DOHH2 (cell line): Measurements from ENCODE around the gene KAT6B.

Experiments used
- H3F3A ChIP-seq: fragments of 200-600 bp; sonication (generic), shearing (Covaris generic); 2 replicates; pipeline ENCODE4 v1.6.0; 2016; ENCODE audit warnings: antibody characterized with exemption, mild to moderate bottlenecking; ENCODE audit not compliant: control insufficient read depth, insufficient read depth
- H3K27ac ChIP-seq: fragments of 200-600 bp; sonication (generic); 2 replicates; pipeline ENCODE4 v1.5.1; 2014; ENCODE audit warnings: low read depth, mild to moderate bottlenecking, low read length, moderate library complexity
- H3K27me3 ChIP-seq: fragments of 200-600 bp; sonication (generic); 2 replicates; pipeline ENCODE4 v1.6.1; 2014; ENCODE audit warnings: mild to moderate bottlenecking, low read length, mixed read lengths; ENCODE audit not compliant: control insufficient read depth
- H3K36me3 ChIP-seq: fragments of 200-600 bp; sonication (generic); 2 replicates; pipeline ENCODE4 v1.6.1; 2014; ENCODE audit warnings: mild to moderate bottlenecking, low read length, moderate library complexity, mixed read lengths; ENCODE audit not compliant: control insufficient read depth
- H3K4me1 ChIP-seq: fragments of 200-600 bp; sonication (generic); 2 replicates; pipeline ENCODE4 v1.6.1; 2014; ENCODE audit warnings: mild to moderate bottlenecking, low read length, mixed read lengths; ENCODE audit not compliant: control insufficient read depth
- H3K4me2 ChIP-seq: fragments of 200-600 bp; sonication (generic); 2 replicates; pipeline ENCODE4 v1.6.0; 2014; ENCODE audit warnings: mild to moderate bottlenecking, low read length, moderate library complexity
- H3K4me3 ChIP-seq: fragments of 200-600 bp; sonication (generic); 2 replicates; pipeline ENCODE4 v1.5.1; 2014; ENCODE audit warnings: mild to moderate bottlenecking, low read length, mixed read lengths
- H3K79me2 ChIP-seq: fragments of 200-600 bp; sonication (generic); 2 replicates; pipeline ENCODE4 v1.6.1; 2014; ENCODE audit warnings: mild to moderate bottlenecking, low read length, mixed read lengths; ENCODE audit not compliant: control insufficient read depth
- H3K9me2 ChIP-seq: fragments of 200-600 bp; sonication (generic); replicated peaks from 2 replicates; pipeline ENCODE4 v1.6.1; 2014; ENCODE audit warnings: mild to moderate bottlenecking, low read length, mixed read lengths; ENCODE audit not compliant: control insufficient read depth
- H3K9me3 ChIP-seq: fragments of 200-600 bp; sonication (generic); 2 replicates; pipeline ENCODE4 v1.6.1; 2014; ENCODE audit warnings: antibody characterized with exemption, low read length, mixed read lengths; ENCODE audit not compliant: control insufficient read depth, insufficient read depth
- H4K20me1 ChIP-seq: fragments of 200-600 bp; sonication (generic); 2 replicates; pipeline ENCODE4 v1.6.0; 2014; ENCODE audit warnings: low read depth, mild to moderate bottlenecking, antibody characterized with exemption, low read length, moderate library complexity; ENCODE audit not compliant: control insufficient read depth, insufficient read depth
- EZH2phosphoT487 ChIP-seq: fragments of 200-600 bp; sonication (generic); IDR thresholded peaks from 2 replicates; pipeline ENCODE4 v1.6.1; 2017; ENCODE audit warnings: borderline replicate concordance, mild to moderate bottlenecking, antibody characterized with exemption, low read length, moderate library complexity, mixed read lengths
- TF ChIP-seq, protein P1 (sequence below): fragments of 200-600 bp; sonication (generic); IDR thresholded peaks from one replicate; pipeline ENCODE4 v1.5.1; 2014; ENCODE audit warnings: antibody characterized with exemption, mild to moderate bottlenecking, low read depth, low read length; ENCODE audit not compliant: poor library complexity, severe bottlenecking

KAT6B gene

DNA sequence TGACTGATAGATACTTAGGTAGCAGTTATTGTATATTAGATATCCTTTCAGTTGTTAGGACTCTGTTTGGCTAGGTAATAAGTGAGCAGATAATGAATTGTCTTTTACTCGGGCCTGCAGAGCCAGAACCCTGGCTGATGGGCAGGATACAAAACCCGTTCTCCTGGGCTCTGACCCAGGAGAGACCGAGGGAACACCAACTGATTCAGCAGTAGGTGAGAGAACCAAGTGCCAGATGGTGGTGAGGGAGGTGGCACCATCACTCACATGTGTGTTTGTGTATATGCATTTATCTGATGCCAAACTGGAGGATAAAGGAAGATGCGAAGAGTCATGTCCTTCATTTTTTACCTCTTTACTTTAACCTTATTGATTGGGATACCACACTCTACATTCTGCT, 169.4 kb downstream of the KAT6B start:
- no peak for TF ChIP-seq EZH2phosphoT487
- TF ChIP-seq, protein P1, sequence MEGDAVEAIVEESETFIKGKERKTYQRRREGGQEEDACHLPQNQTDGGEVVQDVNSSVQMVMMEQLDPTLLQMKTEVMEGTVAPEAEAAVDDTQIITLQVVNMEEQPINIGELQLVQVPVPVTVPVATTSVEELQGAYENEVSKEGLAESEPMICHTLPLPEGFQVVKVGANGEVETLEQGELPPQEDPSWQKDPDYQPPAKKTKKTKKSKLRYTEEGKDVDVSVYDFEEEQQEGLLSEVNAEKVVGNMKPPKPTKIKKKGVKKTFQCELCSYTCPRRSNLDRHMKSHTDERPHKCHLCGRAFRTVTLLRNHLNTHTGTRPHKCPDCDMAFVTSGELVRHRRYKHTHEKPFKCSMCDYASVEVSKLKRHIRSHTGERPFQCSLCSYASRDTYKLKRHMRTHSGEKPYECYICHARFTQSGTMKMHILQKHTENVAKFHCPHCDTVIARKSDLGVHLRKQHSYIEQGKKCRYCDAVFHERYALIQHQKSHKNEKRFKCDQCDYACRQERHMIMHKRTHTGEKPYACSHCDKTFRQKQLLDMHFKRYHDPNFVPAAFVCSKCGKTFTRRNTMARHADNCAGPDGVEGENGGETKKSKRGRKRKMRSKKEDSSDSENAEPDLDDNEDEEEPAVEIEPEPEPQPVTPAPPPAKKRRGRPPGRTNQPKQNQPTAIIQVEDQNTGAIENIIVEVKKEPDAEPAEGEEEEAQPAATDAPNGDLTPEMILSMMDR, result no peak
- no peak overlapping the region for H3K4me3 ChIP-seq
- no peak overlapping the region for H3K27ac ChIP-seq
- no peaks in the 10 kb centered on the region for H3F3A ChIP-seq
- H3K36me3 ChIP-seq, result peaks cover 9% of the 10 kb centered on the region
- H3K9me2 ChIP-seq, result no peaks in the 10 kb centered on the region
- no peaks in the 10 kb centered on the region for H4K20me1 ChIP-seq
- H3K79me2 ChIP-seq, result no peaks in the 10 kb centered on the region
- no peaks in the 10 kb centered on the region for H3K27me3 ChIP-seq
- no peaks in the 10 kb centered on the region for H3K9me3 ChIP-seq
- peaks cover 5% of the 10 kb centered on the region; the same call in 1 of the 2 replicates for H3K4me1 ChIP-seq
- no peak overlapping the region for H3K4me2 ChIP-seq

DNA sequence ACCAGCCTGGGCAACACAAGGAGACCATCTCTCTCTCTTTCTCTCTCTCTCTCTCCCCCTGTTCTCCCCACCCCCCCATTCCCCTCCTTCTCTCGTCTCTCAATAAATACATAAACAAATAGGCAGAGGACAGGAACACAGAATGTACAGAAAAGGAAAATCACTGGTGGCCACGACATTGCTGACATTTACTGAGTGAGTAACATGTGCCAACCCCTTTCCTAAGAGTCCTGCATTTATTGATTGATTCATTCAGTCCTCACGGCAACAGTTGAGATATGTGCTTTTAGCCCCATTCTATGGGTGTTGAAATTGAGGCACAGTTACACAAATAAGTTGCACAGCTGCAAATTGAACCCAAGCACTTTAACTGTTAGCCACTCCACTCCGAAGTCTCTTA, 170.8 kb downstream of the KAT6B start:
- no peak overlapping the region for H3K27ac ChIP-seq
- H3K27me3 ChIP-seq, result no peaks in the 10 kb centered on the region
- peaks cover 5% of the 10 kb centered on the region; the same call in 1 of the 2 replicates for H3K4me1 ChIP-seq
- H4K20me1 ChIP-seq, result no peaks in the 10 kb centered on the region
- no peaks in the 10 kb centered on the region for H3F3A ChIP-seq
- no peaks in the 10 kb centered on the region for H3K79me2 ChIP-seq
- H3K36me3 ChIP-seq, result peaks cover 9% of the 10 kb centered on the region
- no peak overlapping the region for H3K4me2 ChIP-seq
- no peaks in the 10 kb centered on the region for H3K9me2 ChIP-seq
- H3K4me3 ChIP-seq, result no peak overlapping the region
- H3K9me3 ChIP-seq, result no peaks in the 10 kb centered on the region
- TF ChIP-seq EZH2phosphoT487, result no peak
- TF ChIP-seq, protein P1, result no peak

DNA sequence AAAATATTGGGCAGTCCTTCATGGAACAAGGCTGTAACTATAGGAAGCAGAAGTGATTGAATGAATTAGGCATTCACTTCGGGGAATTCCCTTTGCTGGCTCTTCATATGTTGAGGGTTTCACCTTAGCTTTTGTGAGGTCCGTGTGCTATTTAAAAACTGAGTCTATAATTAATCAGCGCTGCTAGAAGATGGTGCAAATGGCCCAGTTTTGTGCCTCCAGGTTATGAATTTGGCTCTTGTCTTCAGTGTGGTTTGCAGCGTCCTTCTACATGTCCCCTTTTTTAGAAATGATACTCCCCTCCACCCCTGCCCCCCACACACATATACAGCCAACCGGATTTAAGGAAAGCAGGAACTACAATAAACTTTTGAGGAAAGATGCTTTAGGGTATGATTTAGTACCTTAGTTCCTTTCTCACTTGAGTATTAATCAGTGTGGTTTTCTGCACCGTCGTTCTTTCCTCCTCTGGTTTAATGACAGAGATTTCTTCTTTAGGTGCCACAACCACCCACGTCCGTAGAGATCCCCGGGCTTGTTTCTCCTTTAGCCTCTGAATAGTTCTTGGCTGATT, 174.4 kb downstream of the KAT6B start:
- Histone ChIP-seq H3K27ac (no peak overlapping the region), H3K79me2 (no peaks in the 10 kb centered on the region), H3K4me3 (no peak overlapping the region), H3K9me2 (no peaks in the 10 kb centered on the region), H3K4me2 (no peak overlapping the region), H3F3A (no peaks in the 10 kb centered on the region), H3K36me3 (peaks cover 3% of the 10 kb centered on the region; the same call in 1 of the 2 replicates), H3K9me3 (no peaks in the 10 kb centered on the region), H3K27me3 (no peaks in the 10 kb centered on the region), H3K4me1 (peaks cover 5% of the 10 kb centered on the region; the same call in 1 of the 2 replicates), H4K20me1 (no peaks in the 10 kb centered on the region)
- no peak for TF ChIP-seq EZH2phosphoT487

DNA sequence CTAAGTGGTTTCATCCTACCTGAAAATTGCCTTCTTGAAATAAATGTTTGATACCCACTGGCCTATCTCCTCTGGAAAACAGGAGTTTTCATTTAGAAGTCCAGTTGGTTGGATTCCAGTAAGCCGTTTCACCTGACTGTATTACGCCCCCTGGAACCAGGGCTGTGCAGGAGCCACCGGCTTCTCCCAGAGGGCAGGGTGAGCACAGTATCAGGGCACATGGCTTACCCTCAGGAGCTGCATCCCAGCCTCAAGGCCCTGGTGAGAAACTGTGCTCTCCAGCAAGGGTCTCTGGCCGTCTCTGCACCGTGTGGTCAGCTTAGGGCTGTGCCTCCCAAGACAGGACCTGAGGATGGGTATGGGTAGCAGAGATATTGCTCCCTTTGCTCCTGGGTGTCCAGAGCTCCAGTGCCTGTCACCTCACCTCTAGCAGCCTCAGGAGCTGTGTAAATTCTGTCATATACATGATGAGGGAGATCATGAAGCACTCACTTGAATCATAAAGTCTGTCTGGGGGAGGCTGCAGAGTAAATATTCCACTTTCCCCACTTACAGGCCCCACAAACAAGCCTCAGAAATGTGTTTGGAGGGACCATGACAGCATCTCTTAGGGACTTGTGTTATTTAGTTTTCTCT, 175.4 kb downstream of the KAT6B start:
- Histone ChIP-seq H3K9me3 (no peaks in the 10 kb centered on the region), H3F3A (no peaks in the 10 kb centered on the region), H3K9me2 (no peaks in the 10 kb centered on the region), H3K4me2 (no peak overlapping the region), H3K36me3 (no peaks in the 10 kb centered on the region), H3K27ac (no peak overlapping the region), H3K4me1 (peaks cover 5% of the 10 kb centered on the region; the same call in 1 of the 2 replicates), H3K27me3 (no peaks in the 10 kb centered on the region), H3K4me3 (no peak overlapping the region), H4K20me1 (no peaks in the 10 kb centered on the region), H3K79me2 (no peaks in the 10 kb centered on the region)
- TF ChIP-seq, protein P1, result no peak
- no peak for TF ChIP-seq EZH2phosphoT487
